Activated CD4-positive, CD25-positive, alpha-beta regulatory T cell treated with anti-CD3 and anti-CD28 coated beads, Interleukin-2, amount 50 U/mL, for 24 hours (primary cell): ENCODE data around the gene DOCK1.

Source experiments
- ATAC-seq, 2 donors: fragments of 150-1000 bp; cut with Tn5 transposase; one replicate each; pipeline ENCODE4 v1.10.0; 2021; ENCODE audit warnings: mild to moderate bottlenecking in 1 of 2, moderate library complexity in 1 of 2

Gene DOCK1

DNA sequence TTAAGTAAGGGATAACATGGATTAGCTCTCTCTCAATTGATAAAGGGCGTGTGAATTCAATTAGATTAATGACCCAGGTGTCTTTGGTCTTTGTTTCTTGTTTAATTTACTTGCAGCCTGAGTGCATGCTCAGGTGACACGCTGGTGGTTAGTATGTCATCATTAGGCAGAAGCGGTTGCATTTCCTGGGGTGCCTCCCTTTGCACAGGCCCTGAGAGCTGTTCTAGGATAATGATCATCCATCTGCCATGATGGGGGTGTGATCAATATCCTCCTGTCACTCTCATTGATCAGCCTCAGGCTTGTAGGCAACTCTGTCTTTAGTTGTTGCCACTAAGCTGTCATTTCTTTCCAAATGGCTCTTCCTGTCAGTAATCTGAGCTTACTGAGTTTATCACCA, 544.3 kb downstream of the DOCK1 start:
- ATAC-seq: no peak

DNA sequence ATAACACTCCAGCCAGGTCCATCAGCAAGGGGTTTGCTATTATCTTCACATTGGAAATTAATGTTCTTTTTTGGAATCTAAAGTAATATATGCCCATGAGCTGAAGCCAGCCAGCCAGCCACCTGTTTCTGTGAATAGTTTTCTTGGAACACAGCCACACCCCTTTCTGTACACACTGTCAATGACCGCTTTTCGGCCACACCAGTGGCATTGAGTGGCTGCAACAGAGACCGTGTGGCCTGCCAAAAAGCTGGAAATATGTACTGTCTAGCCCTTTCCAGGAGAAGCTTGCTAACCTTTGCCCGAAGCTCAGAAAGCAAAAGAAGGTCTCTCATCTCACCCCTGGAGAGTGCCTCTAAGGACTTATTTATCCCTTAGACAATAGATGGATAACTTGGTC, 545.4 kb downstream of the DOCK1 start:
- no peak for ATAC-seq

DNA sequence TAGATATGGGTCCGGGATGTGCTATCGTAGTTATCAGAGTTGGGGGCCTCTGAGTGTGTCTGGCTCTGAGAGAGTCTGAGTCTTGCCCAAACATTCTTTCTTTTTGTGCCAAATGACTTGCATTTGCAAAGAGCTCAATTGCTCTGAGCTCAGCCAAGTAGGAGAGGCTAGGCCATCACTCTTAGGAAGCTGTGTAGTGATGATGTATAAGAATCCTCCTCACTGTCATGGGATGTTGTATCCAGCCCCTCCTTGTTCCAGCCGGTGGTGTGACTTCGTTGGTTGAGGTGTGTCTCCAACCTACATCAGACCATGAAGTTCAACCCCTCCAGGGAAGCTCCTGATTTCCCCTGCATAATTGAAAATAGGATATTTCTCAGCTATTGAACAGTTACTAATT, 546.4 kb downstream of the DOCK1 start:
- ATAC-seq: no peak

DNA sequence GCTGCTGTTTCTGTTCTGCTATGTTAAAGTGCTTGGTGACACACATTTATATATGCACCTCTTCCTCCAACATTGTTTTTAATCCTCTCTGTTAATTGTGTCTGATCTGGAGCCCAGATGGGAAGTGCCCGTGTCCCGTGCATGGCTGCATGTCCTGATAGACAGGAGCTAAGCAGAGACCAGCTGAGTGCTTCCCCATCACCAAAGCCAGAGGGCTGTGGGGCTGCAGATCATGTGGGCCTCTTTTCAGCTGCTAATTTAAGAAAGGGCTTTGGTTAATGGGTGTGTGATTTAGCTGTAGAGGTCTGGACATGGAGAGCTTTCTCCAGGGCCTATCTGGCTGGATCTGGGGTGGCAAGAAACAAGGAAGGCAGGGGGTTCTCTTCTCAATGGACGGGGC, 547.3 kb downstream of the DOCK1 start:
- no peak for ATAC-seq

DNA sequence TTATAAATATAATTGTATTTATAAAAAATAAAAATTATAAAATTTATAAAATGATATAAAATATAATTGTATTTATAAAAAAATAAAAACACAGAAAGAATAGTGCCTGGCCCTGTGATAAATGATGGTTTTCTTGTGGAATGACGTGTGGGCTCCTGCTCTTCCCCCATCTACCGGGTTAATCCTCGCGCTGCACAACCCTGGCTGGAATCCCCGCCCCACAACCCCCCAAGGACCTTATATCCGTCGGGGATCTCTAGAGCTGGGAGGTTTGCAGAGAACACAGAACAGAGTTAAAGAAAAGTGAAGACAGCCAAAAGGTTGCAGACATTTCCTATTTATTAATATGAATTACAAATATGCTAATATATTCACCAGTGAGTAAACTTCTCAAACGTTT, 548.5 kb downstream of the DOCK1 start:
- no peak for ATAC-seq

DNA sequence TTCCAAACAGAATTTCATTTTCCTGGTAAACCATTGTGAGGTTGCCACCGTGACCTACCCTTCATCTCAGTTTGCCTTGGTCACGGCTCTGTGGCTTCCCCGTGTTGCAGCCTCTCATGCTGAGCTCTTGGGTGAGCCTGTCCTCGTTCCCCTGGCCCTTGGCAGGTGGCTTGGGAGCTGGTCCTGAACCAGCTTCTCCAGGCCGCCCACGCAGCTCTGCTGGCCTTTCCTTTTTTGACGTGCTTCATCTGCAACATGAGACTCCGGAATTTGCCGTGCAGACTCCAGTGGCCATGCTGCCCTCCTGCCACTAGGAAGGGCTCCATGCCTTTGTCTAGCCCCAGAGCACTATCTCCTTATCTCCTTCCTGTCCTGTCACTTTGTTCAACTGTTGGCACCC, 550.9 kb downstream of the DOCK1 start:
- ATAC-seq: no peak

DNA sequence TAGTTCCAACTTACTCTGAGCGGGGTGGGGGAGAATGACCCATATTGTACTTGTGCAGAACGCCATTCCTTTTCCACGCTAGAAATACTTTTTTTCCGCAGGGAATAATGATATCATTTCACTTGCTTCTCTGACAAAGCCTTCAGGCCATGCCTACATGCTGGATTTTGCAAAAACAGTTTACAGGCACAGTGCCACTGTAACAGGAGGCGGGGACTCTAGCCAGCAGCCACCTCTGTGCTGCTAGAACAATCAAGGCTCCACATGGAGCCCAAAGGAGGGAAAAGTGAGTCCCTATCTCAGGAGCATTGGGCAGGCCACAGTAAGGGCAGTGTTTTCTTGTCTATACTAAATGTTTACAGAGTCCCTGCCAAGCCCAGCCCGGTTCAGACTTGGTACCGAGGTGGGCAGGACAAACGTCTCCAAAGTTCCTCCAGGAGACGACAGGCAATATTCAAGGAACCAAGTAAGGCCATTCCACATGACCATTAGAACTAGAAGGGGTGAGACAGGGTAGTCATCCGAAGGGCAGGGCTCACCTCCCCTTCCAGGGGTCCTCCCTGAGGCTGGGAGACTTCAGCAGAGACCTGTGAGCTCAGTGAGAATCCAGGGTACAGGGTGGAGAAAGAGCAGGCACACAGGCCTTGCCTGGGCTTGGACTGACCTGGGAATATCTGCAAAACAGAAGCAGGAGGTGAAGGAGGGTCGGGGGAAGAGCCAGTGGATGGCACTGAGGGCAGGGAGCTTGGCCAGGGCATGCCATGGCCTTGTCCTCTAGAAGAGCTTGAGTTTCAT, 553.0 kb downstream of the DOCK1 start:
- ATAC-seq: no peak

DNA sequence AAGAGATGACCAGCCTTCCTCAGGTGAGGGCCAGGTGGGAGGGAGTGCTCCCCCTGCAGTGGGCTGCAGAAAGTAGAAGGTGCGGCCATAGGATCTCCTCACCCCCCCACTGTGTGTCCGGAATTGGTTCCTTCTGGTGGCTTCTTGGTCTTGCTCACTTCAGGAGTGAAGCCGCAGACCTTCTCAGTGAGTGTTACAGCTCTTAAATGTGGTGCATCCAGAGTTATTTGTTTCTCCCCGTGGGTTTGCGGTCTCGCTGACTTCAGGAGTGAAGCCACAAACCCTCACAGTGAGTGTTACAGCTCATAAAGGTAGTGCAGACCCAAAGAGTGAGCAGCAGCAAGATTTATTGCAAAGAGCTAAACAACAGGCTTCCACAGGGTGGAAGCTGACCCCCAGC, 553.6 kb downstream of the DOCK1 start:
- ATAC-seq: no peak

DNA sequence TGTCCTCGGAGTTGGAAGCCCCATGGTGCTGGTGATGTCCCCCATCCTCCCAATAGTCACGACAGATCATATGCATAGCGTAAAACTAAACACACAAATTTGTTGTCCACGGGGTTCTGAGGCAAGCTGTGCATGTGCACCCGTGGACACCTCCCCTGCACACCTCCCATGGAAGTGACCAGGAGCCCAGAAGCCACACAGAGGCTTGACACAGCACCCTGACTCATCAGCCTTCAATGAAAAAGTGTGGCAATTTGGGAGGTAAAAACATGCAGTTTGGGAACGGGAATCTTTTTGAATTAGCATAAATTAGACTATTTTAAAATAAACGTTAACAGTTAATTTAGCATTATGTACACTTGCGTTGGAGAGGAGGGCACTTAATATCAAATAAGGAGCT, 554.7 kb downstream of the DOCK1 start:
- ATAC-seq: no peak

DNA sequence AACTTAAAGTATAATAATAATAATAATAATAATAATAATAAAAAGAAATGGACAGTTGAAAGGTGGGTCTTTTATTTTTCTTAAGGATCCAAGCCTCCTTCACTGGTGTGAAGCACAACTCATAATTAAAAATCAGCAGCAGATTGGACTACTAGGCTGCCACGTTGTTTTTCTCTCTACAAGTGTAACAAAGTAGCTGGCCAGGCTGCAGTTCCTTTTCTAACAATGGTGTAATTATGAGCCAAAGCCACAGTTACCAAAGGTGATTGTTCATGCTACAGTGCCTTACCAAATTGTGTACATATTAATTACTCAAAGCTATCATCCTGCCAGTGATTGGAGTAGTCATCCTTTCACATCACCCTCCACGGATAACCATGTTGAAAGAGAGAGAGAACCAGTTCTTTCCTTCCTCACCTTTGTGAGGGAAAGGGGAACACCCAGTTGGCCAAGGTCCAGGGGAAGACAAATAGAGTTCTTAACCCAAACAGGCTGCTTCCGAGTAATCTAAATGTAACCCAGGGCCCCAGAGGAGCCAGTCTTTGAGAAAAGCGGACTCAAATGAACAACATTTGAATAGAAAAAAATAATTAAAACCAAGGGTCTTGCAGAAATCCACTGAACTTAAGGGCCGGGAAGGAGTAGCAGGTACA, 557.5 kb downstream of the DOCK1 start:
- no peak for ATAC-seq

DNA sequence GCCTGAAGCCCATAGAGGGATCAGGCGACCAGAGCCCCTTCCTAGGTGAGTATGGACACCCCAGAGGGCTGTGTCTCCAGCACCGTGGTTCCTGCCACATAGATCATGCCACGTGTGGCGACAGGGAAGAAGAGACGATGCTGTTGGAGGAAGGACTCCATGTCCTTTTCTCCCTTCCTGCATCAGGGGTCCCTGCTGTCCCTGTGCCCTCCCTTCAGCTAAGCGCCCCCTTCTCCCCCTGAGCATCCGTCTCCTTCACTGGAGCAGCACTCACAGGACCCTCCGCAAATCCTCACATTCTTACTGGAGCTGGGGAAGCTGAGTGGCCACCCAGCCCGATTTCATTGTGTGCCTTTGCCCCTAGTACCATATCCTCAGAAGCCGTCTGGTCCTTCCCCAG, 558.3 kb downstream of the DOCK1 start:
- no peak for ATAC-seq

DNA sequence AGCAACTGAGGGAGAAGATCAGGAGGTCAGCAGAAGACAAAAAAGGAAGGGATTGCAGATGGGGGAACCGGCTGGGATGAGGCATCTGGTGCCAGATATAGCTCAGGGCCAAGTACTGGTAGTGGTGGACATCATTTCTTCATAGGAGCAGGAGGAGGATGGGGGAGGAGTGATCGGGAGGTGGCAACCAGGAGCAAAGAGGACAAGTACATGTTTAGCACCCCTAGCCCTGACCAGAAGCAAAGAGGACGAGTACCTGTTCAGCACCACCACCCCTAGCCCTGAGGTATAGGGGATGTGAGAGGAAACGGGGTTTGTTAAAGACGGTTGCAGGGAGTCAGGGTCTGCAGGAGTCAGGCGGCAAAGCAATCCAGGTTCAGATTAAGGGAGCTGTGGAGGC, 559.3 kb downstream of the DOCK1 start:
- no peak for ATAC-seq

DNA sequence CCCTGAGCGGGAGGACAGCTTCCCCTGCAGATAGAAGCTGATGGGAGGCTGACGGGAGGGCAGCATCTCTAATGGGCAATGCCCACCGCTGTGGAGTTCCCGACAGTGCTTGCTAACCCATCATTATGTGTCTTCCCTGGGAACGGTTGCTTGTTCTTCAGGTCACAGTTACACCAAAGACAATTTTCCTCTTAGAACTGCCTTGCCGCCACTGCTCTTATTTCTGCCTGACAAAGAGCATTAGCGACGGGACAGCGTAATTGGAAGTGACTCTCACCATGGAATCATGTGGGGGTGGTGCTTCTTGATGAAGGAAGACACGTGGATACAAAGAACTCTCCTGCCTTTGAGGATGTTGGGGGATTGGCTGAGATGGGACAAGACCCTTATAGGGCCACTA, 562.6 kb downstream of the DOCK1 start:
- ATAC-seq: no peak

DNA sequence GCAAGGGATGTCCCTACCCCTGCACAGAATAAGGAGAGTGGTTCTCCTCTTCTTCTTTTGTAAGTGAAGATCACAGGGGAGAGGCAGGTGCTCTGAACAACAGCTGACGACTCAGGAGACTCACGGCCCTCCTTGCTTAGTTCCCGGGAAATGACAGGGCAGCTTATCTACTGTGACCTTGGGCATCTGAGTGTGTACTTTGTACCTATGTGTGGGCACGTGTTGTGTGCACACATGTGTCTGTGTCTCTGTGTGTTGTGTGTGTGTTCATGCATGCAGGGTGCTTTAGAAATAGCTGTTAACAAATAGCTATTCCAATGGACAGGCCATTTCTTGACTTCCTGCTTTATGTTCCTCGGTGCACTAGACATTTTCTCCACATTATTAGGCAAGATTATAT, 563.4 kb downstream of the DOCK1 start:
- no peak for ATAC-seq

DNA sequence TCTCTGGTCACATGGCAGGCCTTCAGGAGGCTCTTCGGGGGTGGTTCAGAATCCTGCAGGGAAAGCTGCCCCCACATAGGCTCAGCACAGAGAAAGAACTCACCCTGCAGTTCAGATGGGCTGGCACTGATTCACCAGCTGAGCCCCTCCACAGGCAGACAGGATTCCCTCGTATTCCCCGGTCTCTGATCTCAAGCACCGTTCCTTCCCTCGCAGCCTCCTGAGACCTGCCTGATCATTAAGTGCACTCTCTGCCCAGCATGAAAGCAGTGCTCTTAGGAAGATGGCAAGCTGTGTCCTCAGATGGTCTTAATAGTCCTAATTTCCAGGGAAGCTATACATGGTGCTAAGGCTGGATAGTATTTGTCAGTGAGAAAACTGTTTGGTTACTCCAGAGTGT, 565.7 kb downstream of the DOCK1 start:
- no peak for ATAC-seq

DNA sequence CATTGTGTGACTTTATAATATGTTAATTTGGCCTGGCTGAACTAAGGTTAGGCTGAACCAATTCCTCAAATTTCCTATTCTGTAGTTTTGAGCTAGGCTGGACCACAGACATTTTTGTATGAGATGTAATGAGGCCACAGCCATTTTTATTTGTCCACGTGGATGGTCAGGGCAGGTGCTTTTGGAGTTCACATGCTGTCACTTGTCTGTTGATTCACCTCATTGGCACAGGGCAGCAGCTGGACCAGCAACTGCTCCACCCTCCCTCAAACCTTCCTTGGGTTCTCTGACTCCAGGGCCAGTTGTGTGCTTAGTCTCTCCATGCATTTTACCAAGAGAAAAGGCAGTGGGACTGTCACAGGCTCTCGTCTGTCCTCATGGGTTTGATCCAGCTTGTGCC, 567.7 kb downstream of the DOCK1 start:
- no peak for ATAC-seq

DNA sequence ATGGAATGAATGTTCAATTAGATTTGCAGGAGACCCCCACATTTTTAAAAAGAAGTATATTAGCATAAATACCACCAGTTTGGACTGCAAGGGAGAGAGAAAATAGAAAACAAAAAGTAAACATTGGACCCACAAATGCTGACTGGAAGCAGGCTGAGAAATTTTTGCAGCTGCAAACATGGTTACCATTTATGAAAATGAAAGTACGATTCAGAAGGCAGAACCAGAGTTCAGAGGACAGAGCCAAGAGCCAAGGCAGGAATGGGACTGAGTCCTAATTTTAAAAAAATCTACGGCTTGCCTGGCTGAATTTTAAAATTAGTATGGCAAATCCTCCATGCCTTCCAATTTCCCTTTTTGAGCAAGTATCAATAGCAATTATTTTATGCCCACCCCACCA, 569.3 kb downstream of the DOCK1 start:
- ATAC-seq: no peak

DNA sequence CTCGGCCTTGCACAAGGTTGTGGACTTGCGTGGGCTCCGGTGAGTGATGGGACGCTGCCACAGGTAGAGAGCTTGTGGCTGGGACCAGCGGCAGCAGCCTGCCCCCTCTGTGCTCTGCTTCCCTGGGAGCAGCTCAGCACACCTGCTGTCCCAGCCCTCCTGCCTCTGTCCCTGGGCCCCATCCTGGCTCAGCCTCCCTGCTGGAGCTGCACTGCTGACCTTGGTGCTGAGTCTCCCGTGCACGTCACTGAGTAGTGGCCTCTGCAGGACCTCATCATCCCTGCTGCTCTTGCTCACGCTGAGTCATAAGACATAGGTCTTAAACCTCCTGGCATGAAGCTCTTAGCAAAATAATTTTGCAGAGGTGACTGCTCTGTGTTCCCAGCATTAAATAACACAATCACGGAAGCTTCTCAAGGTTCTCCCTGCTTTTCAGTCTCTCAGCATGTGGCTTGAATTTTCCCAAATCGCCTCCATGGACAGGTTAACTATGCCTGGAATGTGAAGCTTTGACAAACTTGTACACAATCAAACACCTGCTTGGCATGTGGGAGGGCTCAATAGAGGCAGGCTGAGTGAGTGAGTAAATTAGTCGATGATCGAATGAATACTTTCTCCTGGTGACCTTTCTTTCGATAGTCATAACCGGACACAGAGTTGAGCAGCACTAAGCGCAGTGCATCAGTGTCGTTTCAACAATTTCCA, 580.1 kb downstream of the DOCK1 start:
- ATAC-seq: no peak

DNA sequence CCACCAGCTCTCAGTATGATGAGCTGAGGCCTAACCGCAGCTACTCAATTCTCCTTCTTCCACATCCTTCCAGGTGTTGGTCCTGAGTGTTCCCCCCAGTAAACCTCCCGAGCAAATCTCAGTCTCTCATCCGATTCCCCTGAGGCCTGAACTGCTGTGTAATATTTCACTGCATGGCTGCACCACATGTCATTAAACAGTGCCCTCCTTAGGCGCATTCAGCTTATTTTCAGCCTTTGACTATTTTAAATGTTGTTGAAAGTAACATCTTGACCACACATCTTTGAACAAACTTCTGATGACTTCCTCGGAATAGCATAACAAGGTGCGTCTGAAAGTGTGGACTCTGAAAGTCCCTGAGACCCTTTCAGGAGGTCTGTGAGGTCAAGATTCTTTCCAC, 581.1 kb downstream of the DOCK1 start:
- no peak for ATAC-seq

DNA sequence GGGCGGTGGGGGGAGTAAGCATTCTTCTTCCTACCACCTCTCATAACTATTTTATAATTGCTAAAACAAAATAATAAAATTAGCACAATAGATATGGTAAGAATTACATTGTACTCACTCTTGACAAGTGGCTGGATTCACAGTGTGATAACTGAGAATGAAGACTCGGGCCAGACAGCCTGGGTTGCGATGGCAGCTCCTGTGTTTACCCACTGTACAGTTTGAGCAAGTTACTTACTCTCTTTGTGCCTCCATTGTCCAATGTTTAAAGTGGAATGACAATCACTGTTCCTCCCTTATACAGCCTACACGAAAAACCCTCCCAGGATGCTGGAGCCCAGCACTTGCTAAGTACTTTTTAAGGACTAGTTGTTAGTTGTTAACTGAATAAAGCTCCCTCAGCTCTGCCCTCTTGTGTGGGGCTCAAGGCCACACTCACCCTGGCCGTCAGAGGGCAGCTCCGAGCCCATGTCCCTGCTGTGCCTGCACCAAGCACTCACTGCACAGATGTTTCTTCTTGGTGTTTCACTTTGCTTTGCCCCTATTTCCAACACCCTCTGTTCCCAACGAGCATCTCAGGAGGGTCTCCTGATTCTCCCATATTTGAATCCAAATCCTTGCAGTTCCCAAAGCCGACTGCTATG, 587.5 kb downstream of the DOCK1 start:
- no peak for ATAC-seq

DNA sequence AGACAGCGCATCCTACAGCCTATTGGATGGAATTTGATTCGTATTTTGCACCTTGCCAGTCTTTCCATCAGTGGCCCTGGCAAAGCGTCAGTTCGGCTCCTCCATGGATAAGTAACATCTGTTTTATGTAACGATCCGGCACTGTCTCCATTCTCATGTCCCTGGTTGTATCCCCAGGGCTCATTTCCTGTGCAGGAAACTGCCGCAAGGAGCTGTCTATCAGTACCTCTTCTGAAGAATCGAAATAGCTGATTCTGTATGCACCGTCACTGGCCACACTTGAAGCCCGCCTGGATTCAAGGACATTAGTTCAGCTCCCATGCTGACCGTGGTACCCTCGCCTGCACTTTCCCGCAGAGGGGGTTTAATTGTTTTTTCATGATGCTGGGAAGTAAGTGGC, 590.8 kb downstream of the DOCK1 start:
- no peak for ATAC-seq

DNA sequence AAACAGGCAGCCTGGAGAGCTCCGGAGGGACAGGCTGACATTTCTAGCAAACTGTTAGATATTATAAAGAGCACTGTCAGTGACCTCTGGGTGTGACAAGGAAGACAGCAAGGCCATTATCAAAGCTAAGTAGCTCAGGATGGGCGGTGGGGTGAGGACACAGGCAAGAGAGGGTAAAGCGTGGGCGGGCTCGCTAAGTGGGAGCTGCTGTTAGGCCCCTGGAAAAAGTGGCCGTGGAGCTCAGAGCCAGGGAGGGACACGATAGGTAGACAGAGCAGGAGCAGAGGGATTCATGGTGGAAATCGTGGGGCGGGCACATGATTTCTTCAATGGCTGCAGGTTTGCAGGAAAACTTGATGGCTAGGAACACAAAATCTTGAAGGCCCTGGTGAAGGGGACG, 592.5 kb downstream of the DOCK1 start:
- ATAC-seq: no peak

DNA sequence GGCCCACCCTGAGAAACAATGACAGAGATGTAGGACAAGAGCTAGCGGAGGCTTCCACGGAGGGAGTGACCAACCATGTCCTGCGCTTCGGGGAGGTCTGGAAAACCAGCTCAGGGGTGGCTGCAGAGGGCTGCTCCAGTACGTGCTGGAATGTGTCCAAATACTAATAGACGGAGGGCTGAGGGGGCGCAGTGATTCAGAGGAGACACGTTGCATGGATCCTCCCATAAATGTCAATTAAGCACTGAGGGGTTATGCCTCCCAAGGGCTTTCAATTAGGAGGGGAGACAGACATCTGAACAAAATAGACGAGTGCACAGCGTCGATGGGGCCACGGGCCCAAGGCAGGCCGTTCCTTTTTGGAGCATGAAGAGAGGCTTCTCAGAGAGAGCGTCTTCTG, 592.9 kb downstream of the DOCK1 start:
- no peak for ATAC-seq

DNA sequence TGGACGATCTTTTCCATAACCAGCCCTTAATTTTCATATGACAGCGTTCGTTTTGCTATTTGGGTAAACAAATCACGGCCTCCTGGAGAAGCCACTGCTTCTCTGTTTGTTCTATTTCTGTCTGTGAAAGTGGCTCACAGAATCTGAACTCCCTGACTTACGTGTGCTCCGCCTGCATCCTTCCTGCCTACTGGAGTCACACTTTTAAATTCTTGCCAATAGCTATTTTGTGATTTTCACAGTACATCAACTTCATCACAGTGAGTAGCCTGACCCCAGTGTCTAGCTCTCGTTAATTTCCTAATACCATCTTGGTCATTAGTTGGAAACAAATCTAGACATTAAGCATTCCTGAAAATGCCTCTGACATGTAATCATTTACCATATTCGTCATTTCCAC, 594.9 kb downstream of the DOCK1 start:
- no peak for ATAC-seq
